Measurements from ENCODE around the gene GALNT17. TPM values are rescaled to one million over a fixed set of nuclear protein-coding genes. Genes with fewer than 3 reads are reported as not detected.

Gene GALNT17
- total RNA-seq, 1 experiment from 2014 or later: 67.7 TPM

DNA sequence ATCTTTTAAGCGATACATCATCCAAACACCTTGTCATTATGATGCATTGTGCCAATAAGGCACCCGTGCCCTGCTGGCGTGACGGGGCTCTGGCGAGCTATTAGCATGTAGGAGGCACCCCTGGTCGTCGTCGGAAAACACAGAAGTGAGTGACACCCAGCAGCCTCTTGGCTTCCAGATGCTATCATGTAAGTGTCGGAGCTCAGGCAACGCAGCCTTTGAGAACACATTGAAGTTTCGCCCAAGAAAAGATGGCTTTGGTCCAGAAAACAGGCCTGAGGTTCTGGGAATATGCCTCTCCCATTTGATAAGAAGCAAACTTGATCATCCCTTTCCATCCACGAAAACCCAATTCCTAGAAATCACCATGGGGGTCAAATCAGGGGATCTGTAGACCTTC lies 555.3 kb downstream of the GALNT17 start:
- no peak for DNase-seq
- H3K36me3 ChIP-seq (replicated peaks; ENCODE audit: control insufficient read depth, insufficient read depth, low read length): no peaks in the 10 kb centered on the region; the same call in none of the 2 replicates
- H3K4me3 ChIP-seq (ENCODE audit: insufficient read depth, low read depth, low read length): no peak overlapping the region
- no peaks in the 10 kb centered on the region for H3K27me3 ChIP-seq (ENCODE audit: control insufficient read depth, insufficient read depth, low read length)

DNA sequence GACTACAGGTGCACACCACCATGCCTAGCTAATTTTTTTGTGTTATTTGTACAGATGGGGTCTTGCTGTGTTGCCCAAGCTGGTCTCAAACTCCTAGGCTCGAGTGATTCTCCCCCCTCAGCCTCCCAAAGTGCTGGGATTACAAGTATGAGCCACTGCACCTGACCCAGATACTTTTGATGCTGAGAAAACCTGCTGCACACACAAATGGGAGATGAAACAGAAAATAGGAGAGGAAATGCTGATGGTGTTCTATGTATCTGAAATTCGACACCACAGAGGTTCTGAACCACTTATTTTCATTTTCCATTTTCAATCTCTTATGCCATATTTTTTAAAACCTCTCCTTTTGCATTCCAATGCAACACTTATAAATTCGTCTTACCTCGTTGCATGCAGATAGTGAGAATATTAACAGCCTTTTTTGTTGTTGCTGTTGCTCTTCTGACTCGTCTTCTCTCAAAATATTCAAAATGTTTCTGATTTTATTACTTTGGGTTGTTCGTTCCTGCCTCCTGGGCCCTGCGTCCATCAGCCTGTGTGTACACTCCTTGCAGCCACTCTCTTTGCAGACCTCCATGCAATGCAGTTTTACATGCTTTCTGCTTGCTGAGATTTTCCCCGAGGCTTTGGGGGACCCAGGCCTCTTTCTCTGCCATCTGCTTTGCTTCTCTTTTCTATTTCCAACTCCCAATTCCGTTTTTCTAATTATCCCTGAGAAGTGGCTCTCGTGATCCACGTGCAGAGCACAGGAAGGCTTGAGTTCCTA lies 556.1 kb downstream of the GALNT17 start:
- no peak overlapping the region for H3K4me3 ChIP-seq (ENCODE audit: insufficient read depth, low read depth, low read length)
- no peak for DNase-seq
- H3K36me3 ChIP-seq (replicated peaks; ENCODE audit: control insufficient read depth, insufficient read depth, low read length): no peaks in the 10 kb centered on the region; the same call in none of the 2 replicates
- no peaks in the 10 kb centered on the region for H3K27me3 ChIP-seq (ENCODE audit: control insufficient read depth, insufficient read depth, low read length)

DNA sequence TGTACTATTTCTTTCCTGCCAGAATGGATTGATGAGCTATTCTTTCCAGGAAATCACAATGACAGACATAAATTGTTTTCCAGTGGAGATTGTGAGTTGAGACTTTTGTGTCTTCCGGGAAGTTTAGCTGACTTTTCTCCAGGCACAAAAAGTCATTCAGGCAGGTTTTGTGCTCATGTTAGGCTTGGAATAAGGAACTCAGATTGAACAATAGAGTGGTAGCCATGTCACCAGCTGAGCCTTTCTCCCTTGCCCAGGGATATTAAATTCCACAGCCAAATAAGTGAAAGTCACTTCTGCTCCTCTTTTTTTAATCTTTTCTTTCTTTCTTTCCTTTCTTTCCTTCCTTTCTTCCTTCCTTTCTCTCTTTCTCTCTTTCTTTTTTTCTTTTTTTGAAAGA lies 559.6 kb downstream of the GALNT17 start:
- Histone ChIP-seq H3K4me3 (ENCODE audit: insufficient read depth, low read depth, low read length) (no peak overlapping the region), H3K36me3 (replicated peaks; ENCODE audit: control insufficient read depth, insufficient read depth, low read length) (no peaks in the 10 kb centered on the region; the same call in 1 of the 2 replicates), H3K27me3 (ENCODE audit: control insufficient read depth, insufficient read depth, low read length) (no peaks in the 10 kb centered on the region)
- no peak for DNase-seq

DNA sequence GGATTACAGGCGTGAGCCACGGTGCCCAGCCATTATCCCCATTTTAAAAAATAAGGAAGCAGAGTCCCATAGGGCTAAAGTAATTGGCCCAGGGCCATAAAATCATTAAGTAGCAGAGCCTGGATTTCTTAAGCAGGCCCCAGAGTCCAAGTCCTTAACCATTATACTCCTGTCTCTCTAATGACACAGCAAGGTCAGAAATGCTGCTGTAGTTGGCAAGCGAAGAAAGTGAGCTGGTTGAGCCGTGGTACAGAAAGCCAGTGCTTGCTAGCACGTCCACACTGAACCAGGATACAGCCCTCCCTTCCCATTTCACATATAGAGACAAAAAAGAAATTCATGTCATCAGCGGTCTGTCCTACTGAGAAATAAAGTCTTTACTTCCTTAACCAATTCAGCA lies 562.7 kb downstream of the GALNT17 start:
- no peak for DNase-seq
- Histone ChIP-seq H3K4me3 (ENCODE audit: insufficient read depth, low read depth, low read length) (no peak overlapping the region), H3K27me3 (ENCODE audit: control insufficient read depth, insufficient read depth, low read length) (no peaks in the 10 kb centered on the region), H3K36me3 (replicated peaks; ENCODE audit: control insufficient read depth, insufficient read depth, low read length) (no peaks in the 10 kb centered on the region)

DNA sequence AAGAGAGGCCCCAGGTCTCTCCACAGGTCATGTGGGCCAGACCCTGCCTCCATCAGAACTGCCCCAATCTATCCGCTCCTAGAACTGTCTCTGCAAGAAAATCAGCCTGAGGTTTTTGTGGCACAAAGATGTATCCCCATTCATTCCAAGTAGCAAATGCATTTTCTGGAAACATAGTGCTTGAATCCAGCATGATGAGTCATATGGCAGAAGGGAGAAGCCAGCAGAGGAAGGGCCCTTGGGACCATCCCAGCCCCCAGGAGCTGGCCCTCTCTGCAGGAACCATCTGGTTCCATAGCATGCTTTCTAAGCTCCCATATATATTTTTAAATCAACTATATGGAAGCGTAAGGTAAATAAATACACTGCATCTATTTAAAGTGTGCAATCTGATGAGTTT lies 563.2 kb downstream of the GALNT17 start:
- H3K4me3 ChIP-seq (ENCODE audit: insufficient read depth, low read depth, low read length): no peak overlapping the region
- H3K27me3 ChIP-seq (ENCODE audit: control insufficient read depth, insufficient read depth, low read length): no peaks in the 10 kb centered on the region
- no peak for DNase-seq
- H3K36me3 ChIP-seq (replicated peaks; ENCODE audit: control insufficient read depth, insufficient read depth, low read length): no peaks in the 10 kb centered on the region

DNA sequence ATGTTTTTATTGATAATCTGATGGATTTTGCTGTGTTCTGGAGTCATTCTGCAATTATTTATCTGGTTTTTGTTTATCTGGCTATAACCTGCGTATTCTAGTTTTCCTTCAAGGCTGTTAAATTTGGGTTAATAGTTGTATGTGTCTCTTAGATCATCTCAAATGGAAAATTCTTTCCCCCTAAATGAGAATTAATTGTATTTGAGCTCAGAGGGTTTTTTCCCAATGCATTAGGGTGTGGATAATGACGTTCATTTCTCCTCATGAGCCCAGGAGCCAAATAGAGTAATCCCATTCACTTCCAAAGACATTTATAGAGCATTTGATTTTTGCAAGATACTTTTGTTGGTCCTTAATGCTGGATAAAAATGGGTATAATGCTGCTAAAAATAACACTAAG lies 564.6 kb downstream of the GALNT17 start:
- Histone ChIP-seq H3K27me3 (ENCODE audit: control insufficient read depth, insufficient read depth, low read length) (no peaks in the 10 kb centered on the region), H3K4me3 (ENCODE audit: insufficient read depth, low read depth, low read length) (no peak overlapping the region), H3K36me3 (replicated peaks; ENCODE audit: control insufficient read depth, insufficient read depth, low read length) (no peaks in the 10 kb centered on the region)
- no peak for DNase-seq

DNA sequence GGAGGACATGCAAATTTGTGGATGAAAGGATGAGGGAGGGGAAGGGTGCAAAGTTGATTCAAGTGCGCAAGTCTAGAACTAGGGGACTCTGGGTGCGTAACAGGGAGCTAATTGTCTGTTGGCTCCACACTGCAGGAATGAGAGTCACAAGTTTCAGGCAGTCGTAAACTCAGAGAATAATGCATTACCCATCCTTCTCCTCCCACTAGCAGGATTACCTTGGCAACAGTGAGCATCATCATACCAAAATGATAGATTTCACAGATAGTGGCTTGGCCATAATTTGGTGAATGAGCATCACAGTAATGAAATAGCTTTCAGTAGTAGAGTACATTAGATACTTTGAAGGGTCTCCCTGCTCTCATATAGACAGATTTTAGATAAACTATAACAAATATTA lies 565.5 kb downstream of the GALNT17 start:
- DNase-seq: no peak
- H3K27me3 ChIP-seq (ENCODE audit: control insufficient read depth, insufficient read depth, low read length): no peaks in the 10 kb centered on the region
- H3K4me3 ChIP-seq (ENCODE audit: insufficient read depth, low read depth, low read length): no peak overlapping the region
- H3K36me3 ChIP-seq (replicated peaks; ENCODE audit: control insufficient read depth, insufficient read depth, low read length): no peaks in the 10 kb centered on the region

DNA sequence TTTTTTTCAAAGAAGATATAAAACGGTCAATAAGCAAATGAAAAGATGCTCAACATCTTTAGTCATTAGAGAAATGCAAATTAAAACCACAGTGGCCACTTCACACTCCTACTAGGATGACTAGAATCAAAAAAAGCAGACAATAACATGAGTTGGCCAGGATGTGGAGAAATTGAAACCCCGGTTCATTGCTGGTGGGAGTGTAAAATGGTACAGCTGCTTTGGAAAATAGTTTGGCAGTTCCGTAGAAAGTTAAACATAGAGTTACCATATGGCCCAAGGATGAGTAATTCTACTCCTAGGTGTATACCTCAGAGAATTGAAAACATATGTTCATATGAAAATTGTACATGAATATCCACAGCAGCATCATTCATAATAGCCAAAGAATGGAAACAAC lies 573.3 kb downstream of the GALNT17 start:
- H3K4me3 ChIP-seq (ENCODE audit: insufficient read depth, low read depth, low read length): no peak overlapping the region
- no peaks in the 10 kb centered on the region for H3K27me3 ChIP-seq (ENCODE audit: control insufficient read depth, insufficient read depth, low read length)
- H3K36me3 ChIP-seq (replicated peaks; ENCODE audit: control insufficient read depth, insufficient read depth, low read length): no peaks in the 10 kb centered on the region
- DNase-seq: no peak

DNA sequence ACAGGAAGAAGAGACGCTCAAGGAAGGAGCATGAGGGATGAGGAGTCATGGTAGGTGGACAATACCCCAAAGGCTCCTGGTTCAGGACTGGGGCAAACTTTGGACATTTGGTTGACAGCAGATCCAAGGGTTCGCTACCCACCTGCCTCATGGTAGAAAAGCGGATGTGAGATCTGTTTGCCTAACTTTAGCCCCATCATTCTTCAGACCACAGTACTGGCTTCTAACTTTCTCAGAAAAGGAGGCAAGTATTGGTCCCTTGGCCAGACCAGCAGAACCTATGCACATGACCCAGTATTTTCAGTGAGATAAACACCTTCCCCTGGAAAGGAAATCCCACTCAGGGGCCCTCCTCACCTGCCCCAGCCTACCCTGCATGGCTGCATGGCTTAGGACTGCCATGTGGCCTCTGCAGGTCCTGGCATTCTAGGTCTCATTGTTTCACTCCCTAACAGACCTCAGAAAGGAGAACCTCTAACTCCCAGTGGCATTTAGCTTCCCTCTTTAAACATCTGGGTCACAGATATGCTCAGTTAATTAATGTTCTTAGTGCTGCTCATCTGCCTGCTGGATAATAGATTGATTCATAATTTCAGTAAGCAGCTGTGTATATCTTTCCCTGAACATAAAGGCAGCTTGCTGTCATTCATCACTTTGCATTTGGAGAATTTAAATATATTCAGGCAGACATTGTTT lies 574.1 kb downstream of the GALNT17 start:
- Histone ChIP-seq H3K27me3 (ENCODE audit: control insufficient read depth, insufficient read depth, low read length) (no peaks in the 10 kb centered on the region), H3K36me3 (replicated peaks; ENCODE audit: control insufficient read depth, insufficient read depth, low read length) (no peaks in the 10 kb centered on the region), H3K4me3 (ENCODE audit: insufficient read depth, low read depth, low read length) (no peak overlapping the region)
- no peak for DNase-seq

DNA sequence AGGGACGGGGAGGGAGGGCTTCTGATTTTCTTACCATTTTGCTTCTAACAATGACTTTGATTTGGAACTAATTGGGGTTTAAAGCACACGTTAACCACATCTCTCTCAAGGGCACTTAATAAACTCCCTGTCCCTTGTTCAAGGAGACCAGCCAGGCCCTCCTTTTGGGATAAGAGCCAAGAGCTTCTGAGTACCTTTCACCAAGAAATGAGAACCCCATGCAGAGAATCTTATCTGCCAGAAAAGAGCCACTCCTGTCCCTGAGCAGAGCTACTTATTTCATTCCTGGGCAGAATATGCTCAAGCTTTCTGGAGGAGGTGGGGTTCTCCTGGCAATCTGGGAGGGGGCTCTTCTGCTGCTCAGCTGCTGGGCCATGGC lies 574.6 kb downstream of the GALNT17 start:
- DNase-seq: no peak
- no peaks in the 10 kb centered on the region for H3K36me3 ChIP-seq (replicated peaks; ENCODE audit: control insufficient read depth, insufficient read depth, low read length)
- H3K4me3 ChIP-seq (ENCODE audit: insufficient read depth, low read depth, low read length): no peak overlapping the region
- H3K27me3 ChIP-seq (ENCODE audit: control insufficient read depth, insufficient read depth, low read length): no peaks in the 10 kb centered on the region

DNA sequence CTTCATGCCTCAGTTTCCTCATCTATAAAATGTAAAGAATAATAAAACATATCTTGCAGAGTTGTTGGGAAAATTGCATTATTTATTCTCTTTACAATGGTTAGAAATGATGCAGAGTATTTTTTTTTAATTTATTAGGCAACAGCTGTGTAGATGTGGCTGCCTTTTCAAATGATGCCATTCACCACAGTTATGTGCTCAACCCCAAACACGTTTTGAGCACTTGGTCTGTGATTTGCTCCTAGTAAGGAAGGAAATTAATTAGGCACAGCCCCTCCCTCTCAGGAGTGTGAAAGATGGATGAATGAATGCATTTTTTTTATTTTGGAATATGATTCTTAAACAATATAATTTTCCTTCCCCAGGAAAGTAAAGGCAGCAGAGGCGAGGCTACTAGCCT lies 575.1 kb downstream of the GALNT17 start:
- no peak for DNase-seq
- no peaks in the 10 kb centered on the region for H3K36me3 ChIP-seq (replicated peaks; ENCODE audit: control insufficient read depth, insufficient read depth, low read length)
- no peaks in the 10 kb centered on the region for H3K27me3 ChIP-seq (ENCODE audit: control insufficient read depth, insufficient read depth, low read length)

DNA sequence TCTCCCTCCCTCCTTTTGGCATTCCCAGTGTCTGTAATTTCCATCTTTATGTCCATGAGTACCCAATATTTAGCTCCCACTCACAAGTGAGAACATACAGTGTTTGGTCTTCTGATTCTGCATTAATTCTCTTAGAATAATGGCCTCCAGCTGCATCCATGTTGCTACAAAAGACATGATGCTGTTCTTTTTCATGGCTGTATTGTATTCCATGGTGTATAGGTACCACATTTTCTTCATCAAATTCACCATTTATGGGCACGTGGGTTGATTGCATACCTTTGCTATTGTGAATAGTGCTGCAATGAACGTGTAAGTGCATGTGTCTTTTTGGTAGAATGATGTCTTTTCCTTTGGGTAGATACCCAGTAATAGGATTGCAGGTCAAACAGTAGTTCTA lies 576.8 kb downstream of the GALNT17 start:
- H3K36me3 ChIP-seq (replicated peaks; ENCODE audit: control insufficient read depth, insufficient read depth, low read length): peaks cover 1% of the 10 kb centered on the region; the same call in 1 of the 2 replicates
- no peaks in the 10 kb centered on the region for H3K27me3 ChIP-seq (ENCODE audit: control insufficient read depth, insufficient read depth, low read length)
- no peak overlapping the region for H3K4me3 ChIP-seq (ENCODE audit: insufficient read depth, low read depth, low read length)
- no peak for DNase-seq

More for the DNA sequence above, 575.1 kb downstream of the GALNT17 start:
- H3K4me3 ChIP-seq (ENCODE audit: insufficient read depth, low read depth, low read length): no peak overlapping the region

DNA sequence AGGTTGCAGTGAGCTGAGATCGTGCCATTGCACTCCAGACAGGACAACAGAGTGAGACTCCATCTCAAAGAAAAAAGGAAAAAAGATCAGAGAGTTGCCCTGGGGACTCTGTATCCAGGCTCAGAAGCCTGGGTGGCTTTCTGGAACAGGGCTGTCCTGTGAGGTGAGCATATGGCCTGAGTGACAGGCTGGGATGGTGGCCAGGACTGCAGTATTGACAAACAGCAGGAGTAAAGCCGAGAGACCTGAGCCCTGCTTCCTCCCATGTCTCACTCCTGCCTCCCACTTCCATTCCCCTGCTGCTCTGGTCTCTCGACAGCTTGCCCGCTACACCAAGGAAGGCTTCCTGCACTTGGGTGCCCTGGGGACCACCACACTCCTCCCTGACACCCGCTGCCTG lies 578.5 kb downstream of the GALNT17 start:
- H3K27me3 ChIP-seq (ENCODE audit: control insufficient read depth, insufficient read depth, low read length): no peaks in the 10 kb centered on the region
- no peak for DNase-seq
- no peak overlapping the region for H3K4me3 ChIP-seq (ENCODE audit: insufficient read depth, low read depth, low read length)
- H3K36me3 ChIP-seq (replicated peaks; ENCODE audit: control insufficient read depth, insufficient read depth, low read length): peaks cover 1% of the 10 kb centered on the region; the same call in 1 of the 2 replicates

DNA sequence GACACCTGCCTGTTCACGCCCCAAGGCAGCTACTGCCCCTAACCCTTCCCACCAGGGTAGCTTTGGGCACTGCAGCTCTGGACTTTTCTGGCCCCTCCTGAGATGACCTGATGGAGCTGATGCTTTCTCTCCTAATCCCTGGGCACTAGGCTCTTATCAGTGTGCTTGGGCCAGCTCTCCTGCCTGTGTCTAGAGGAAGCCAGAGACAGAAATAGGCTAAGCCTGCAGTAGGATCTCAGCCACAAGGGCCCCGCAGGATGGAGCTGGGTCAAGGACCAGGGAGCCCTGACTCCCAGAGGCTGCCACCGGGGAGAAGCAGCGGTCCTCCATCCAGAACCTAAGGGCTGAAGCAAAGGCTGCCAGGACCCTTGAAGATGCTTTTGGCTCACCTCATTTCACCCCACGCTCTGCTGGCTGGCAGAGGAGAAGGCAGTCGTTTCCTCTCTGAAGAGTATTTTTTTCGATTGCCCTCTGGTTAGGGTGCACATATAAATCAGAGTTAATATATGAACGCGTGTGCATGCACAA lies 580.8 kb downstream of the GALNT17 start:
- H3K27me3 ChIP-seq (ENCODE audit: control insufficient read depth, insufficient read depth, low read length): no peaks in the 10 kb centered on the region
- DNase-seq: no peak
- no peak overlapping the region for H3K4me3 ChIP-seq (ENCODE audit: insufficient read depth, low read depth, low read length)
- H3K36me3 ChIP-seq (replicated peaks; ENCODE audit: control insufficient read depth, insufficient read depth, low read length): peaks cover 1% of the 10 kb centered on the region; the same call in 1 of the 2 replicates

DNA sequence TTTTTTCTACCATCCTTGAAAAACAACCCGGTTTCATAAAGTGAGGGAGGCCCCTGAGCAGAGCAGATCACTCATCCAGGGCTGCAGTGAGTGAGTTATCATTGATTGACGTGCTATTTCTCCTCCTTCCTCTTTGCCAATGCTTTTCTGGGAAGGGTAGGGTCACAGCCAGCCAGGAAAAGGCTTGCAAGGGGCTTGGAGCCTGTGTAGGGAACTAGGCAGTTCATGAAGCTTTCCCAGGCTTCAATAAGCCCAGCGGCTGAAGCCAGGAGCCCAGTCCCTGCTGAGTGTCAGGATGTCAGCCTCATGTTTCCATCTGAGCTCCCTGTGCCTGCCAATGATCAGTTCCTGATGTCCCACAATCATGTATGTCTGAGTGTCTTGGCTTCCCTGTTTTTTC lies 584.7 kb downstream of the GALNT17 start:
- Histone ChIP-seq H3K4me3 (ENCODE audit: insufficient read depth, low read depth, low read length) (no peak overlapping the region), H3K27me3 (ENCODE audit: control insufficient read depth, insufficient read depth, low read length) (no peaks in the 10 kb centered on the region), H3K36me3 (replicated peaks; ENCODE audit: control insufficient read depth, insufficient read depth, low read length) (peaks cover 1% of the 10 kb centered on the region; the same call in 1 of the 2 replicates)
- no peak for DNase-seq
